GM23248 (cell line): Measurements from ENCODE around the gene TEAD4. TPM values are rescaled to one million over a fixed set of nuclear protein-coding genes. Genes with fewer than 3 reads are reported as not detected.
A peak's percentile ranks its signal among the peaks of the same experiment; 100 is the strongest.

Source experiments
- DNase-seq: peaks from one replicate; pipeline ENCODE4 v3.0.0-alpha.2; 2015
- H2AFZ ChIP-seq: fragments of 200-600 bp; sonication (generic); 2 replicates; pipeline ENCODE4 v1.6.1; 2016; ENCODE audit warnings: antibody characterized with exemption
- H3F3A ChIP-seq: fragments of 200-600 bp; sonication (generic); 2 replicates; pipeline ENCODE4 v1.6.1; 2016; ENCODE audit warnings: mild to moderate bottlenecking, antibody characterized with exemption, mixed run types; ENCODE audit not compliant: insufficient read depth
- H3K27ac ChIP-seq: fragments of 200-600 bp; sonication (generic); 2 replicates; pipeline ENCODE4 v1.5.1; 2016; ENCODE audit warnings: mild to moderate bottlenecking
- H3K27me3 ChIP-seq: fragments of 200-600 bp; sonication (generic); replicated peaks from 2 replicates; pipeline ENCODE4 v1.6.1; 2016; ENCODE audit warnings: mild to moderate bottlenecking; ENCODE audit not compliant: insufficient read depth
- H3K36me3 ChIP-seq: fragments of 200-600 bp; sonication (generic); 2 replicates; pipeline ENCODE4 v1.6.1; 2016; ENCODE audit warnings: low read depth, mild to moderate bottlenecking
- H3K4me1 ChIP-seq: fragments of 200-600 bp; sonication (generic); 2 replicates; pipeline ENCODE4 v1.6.1; 2016; ENCODE audit warnings: mild to moderate bottlenecking; ENCODE audit not compliant: insufficient read depth
- H3K4me2 ChIP-seq: fragments of 200-600 bp; sonication (generic); one replicate; pipeline ENCODE4 v1.6.1; 2016; ENCODE audit warnings: mild to moderate bottlenecking; ENCODE audit not compliant: unreplicated experiment
- H3K4me3 ChIP-seq: fragments of 200-600 bp; sonication (generic); 2 replicates; pipeline ENCODE4 v1.5.1; 2016; ENCODE audit warnings: mild to moderate bottlenecking
- H3K79me2 ChIP-seq: fragments of 200-600 bp; sonication (generic); 2 replicates; pipeline ENCODE4 v1.6.1; 2016; ENCODE audit warnings: mild to moderate bottlenecking; ENCODE audit not compliant: insufficient read depth
- H3K9ac ChIP-seq: fragments of 200-600 bp; sonication (generic); 2 replicates; pipeline ENCODE4 v1.6.1; 2016; ENCODE audit warnings: mild to moderate bottlenecking
- H3K9me2 ChIP-seq: fragments of 200-600 bp; sonication (generic); 2 replicates; pipeline ENCODE4 v1.6.1; 2016; ENCODE audit warnings: mixed run types, mild to moderate bottlenecking, moderate library complexity; ENCODE audit not compliant: insufficient read depth
- H3K9me3 ChIP-seq: fragments of 200-600 bp; sonication (generic); one replicate; pipeline ENCODE4 v1.6.1; 2017; ENCODE audit warnings: low read depth
- H4K20me1 ChIP-seq: fragments of 200-600 bp; sonication (generic); 2 replicates; pipeline ENCODE4 v1.6.0; 2016; ENCODE audit not compliant: insufficient read depth
- EZH2 ChIP-seq: fragments of 200-600 bp; sonication (generic); IDR thresholded peaks from 2 replicates; pipeline ENCODE4 v1.6.1; 2018; ENCODE audit warnings: antibody characterized with exemption, mild to moderate bottlenecking; ENCODE audit not compliant: insufficient read depth, poor library complexity, severe bottlenecking
- EZH2phosphoT487 ChIP-seq: fragments of 200-600 bp; sonication (generic); IDR thresholded peaks from 2 replicates; pipeline ENCODE4 v1.6.1; 2018; ENCODE audit warnings: antibody characterized with exemption, moderate library complexity, mild to moderate bottlenecking, low read depth; ENCODE audit not compliant: insufficient read depth
- WGBS, 2 experiments: methylation state at CpG; one replicate each; pipeline ENCODE4 v1.1.6; 2015 to 2017; ENCODE audit warnings: low lambda C conversion rate in 2 of 2, low coverage in 1 of 2; ENCODE audit errors: missing lambda C conversion rate in 2 of 2; 5-methylcytosine and 5-hydroxymethylcytosine counted together
- in situ Hi-C: fragments of 300-500 bp; cut with MboI; formaldehyde crosslinking; loops from 2 replicates; pipeline ENCODE4 v1.15.0; 2020
- polyA plus RNA-seq: library from polyadenylated mRNA; unstranded; fragments of >200 nt; fragmentation: Nextera tagmentation; extraction: Ambion mirVana; gene quantifications from 2 replicates; pipeline ENCODE4 v1.2.1, GENCODE V29; 2016
- total RNA-seq: library from RNA; depleted of rRNA; stranded (reverse); fragments of >200 nt; shearing (Covaris generic); gene quantifications from 2 replicates; pipeline ENCODE4 v1.2.3, GENCODE V29; 2014

The TEAD4 gene
- total and polyA plus RNA-seq, 2 experiments from 2014 or later, result 13.6 to 13.8 TPM

GRCh38 chr12:3003357-3003992, 44.3 kb downstream of the TEAD4 start:
- Histone ChIP-seq H4K20me1 (no peaks in the 10 kb centered on the region), H3K9me3 (no peaks in the 10 kb centered on the region), H3K4me3 (no peak overlapping the region), H3K4me2 (no peak overlapping the region), H3K9ac (no peak overlapping the region), H3K79me2 (no peaks in the 10 kb centered on the region), H3K27me3 (no peaks in the 10 kb centered on the region), H2AFZ (no peak overlapping the region), H3F3A (0 out of 2 replicates have a peak, but pooled peaks cover 3% of the 10 kb centered on the region), H3K9me2 (no peaks in the 10 kb centered on the region), H3K36me3 (no peaks in the 10 kb centered on the region), H3K4me1 (peaks cover 8% of the 10 kb centered on the region), H3K27ac (no peak overlapping the region)
- DNase-seq, result no peak
- in situ Hi-C loops, result no loop called here
- 80 to 91% methylated on average over 11 to 15 of the region's 15 CpGs for WGBS, 2 experiments
- TF ChIP-seq EZH2, result no peak
- no peak for TF ChIP-seq EZH2phosphoT487

- H3K27ac ChIP-seq, result no peak overlapping the region
- no peaks in the 10 kb centered on the region for H3F3A ChIP-seq
- H3K4me2 ChIP-seq, result no peak overlapping the region
- H2AFZ ChIP-seq, result no peak overlapping the region
- no peaks in the 10 kb centered on the region for H3K9me3 ChIP-seq
- peak; percentile 10 for DNase-seq
- no peak for TF ChIP-seq EZH2
- no peak for TF ChIP-seq EZH2phosphoT487
- WGBS, 2 experiments, result 81 to 82% methylated on average over 15 of the region's 15 CpGs
- in situ Hi-C loops, result no loop called here
- H4K20me1 ChIP-seq, result no peaks in the 10 kb centered on the region
- H3K79me2 ChIP-seq, result no peaks in the 10 kb centered on the region
- H3K9me2 ChIP-seq, result no peaks in the 10 kb centered on the region
- no peaks in the 10 kb centered on the region for H3K4me1 ChIP-seq
- no peaks in the 10 kb centered on the region for H3K36me3 ChIP-seq
- no peak overlapping the region for H3K9ac ChIP-seq
- H3K4me3 ChIP-seq, result no peak overlapping the region
- H3K27me3 ChIP-seq, result no peaks in the 10 kb centered on the region
These were observed 45.7 kb downstream of the TEAD4 start for GRCh38 chr12:3004655-3005565.

GRCh38 chr12:3005736-3006135, 46.5 kb downstream of the TEAD4 start:
- H3K27me3 ChIP-seq, result no peaks in the 10 kb centered on the region
- H3F3A ChIP-seq, result no peaks in the 10 kb centered on the region
- no peaks in the 10 kb centered on the region for H3K9me2 ChIP-seq
- H3K27ac ChIP-seq, result no peak overlapping the region
- TF ChIP-seq EZH2, result no peak
- TF ChIP-seq EZH2phosphoT487, result no peak
- no peak overlapping the region for H3K4me2 ChIP-seq
- H3K9ac ChIP-seq, result no peak overlapping the region
- in situ Hi-C loops, result no loop called here
- H3K79me2 ChIP-seq, result no peaks in the 10 kb centered on the region
- H2AFZ ChIP-seq, result no peak overlapping the region
- no peaks in the 10 kb centered on the region for H3K9me3 ChIP-seq
- DNase-seq, result peak; percentile 5
- no peak overlapping the region for H3K4me3 ChIP-seq
- H4K20me1 ChIP-seq, result no peaks in the 10 kb centered on the region
- no peaks in the 10 kb centered on the region for H3K36me3 ChIP-seq
- no peaks in the 10 kb centered on the region for H3K4me1 ChIP-seq
- WGBS, 2 experiments, result 97 to 98% methylated on average over 8 of the region's 8 CpGs

- no peak for DNase-seq
- no peak overlapping the region for H3K27ac ChIP-seq
- H3K27me3 ChIP-seq, result no peaks in the 10 kb centered on the region
- H3K4me2 ChIP-seq, result no peak overlapping the region
- WGBS, 2 experiments, result 92 to 94% methylated on average over 14 of the region's 14 CpGs
- no peaks in the 10 kb centered on the region for H3K9me2 ChIP-seq
- no peaks in the 10 kb centered on the region for H3F3A ChIP-seq
- no peaks in the 10 kb centered on the region for H3K9me3 ChIP-seq
- H3K9ac ChIP-seq, result no peak overlapping the region
- no peak overlapping the region for H3K4me3 ChIP-seq
- in situ Hi-C loops, result no loop called here
- no peaks in the 10 kb centered on the region for H3K79me2 ChIP-seq
- H3K36me3 ChIP-seq, result no peaks in the 10 kb centered on the region
- TF ChIP-seq EZH2phosphoT487 (no peak), EZH2 (no peak)
- H2AFZ ChIP-seq, result no peak overlapping the region
- no peaks in the 10 kb centered on the region for H4K20me1 ChIP-seq
- 0 out of 2 replicates have a peak, but pooled peaks cover 4% of the 10 kb centered on the region for H3K4me1 ChIP-seq
These were observed 50.6 kb downstream of the TEAD4 start for GRCh38 chr12:3009780-3010179.
